H1 (cell line): ENCODE results near the gene TBC1D10A. TPM values are rescaled to one million over a fixed set of nuclear protein-coding genes. Genes with fewer than 3 reads are reported as not detected.

Experiments
- CTCF ChIA-PET: fragments of 300-600 bp; sonication (Branson Sonifier 250); formaldehyde crosslinking; loops from one replicate; lab custom pipeline; 2021; ENCODE audit not compliant: partially characterized antibody; lab: Charles Lee
- POLR2A ChIA-PET: fragments of 300-600 bp; sonication (Branson Sonifier 250); formaldehyde crosslinking; loops from one replicate; lab custom pipeline; 2021; ENCODE audit warnings: inconsistent platforms; ENCODE audit not compliant: partially characterized antibody; lab: Charles Lee
- DNase-seq, 2 experiments: peaks; one replicate each; pipeline versions ENCODE4 v3.0.0 to v3.0.0-alpha.2; 2010 to 2022; ENCODE audit warnings: low spot score in 2 of 2, low read depth in 1 of 2, mixed read lengths in 1 of 2
- FAIRE-seq: peaks from 2 replicates; lab custom pipeline; 2011; peaks lifted over from hg19 to GRCh38; lab: Jason Lieb, UNC
- H2AFZ ChIP-seq: 2 replicates; pipeline ENCODE4 v1.8.1; 2012; ENCODE audit warnings: low read length, inconsistent platforms
- H2AK5ac ChIP-seq: 2 replicates; pipeline ENCODE4 v1.6.1; 2013; ENCODE audit warnings: low read depth, low read length
- H2BK120ac ChIP-seq: replicated peaks from 2 replicates; pipeline ENCODE3; 2013; ENCODE audit warnings: low read depth, low read length, inconsistent platforms
- H2BK12ac ChIP-seq: 2 replicates; pipeline ENCODE4 v1.6.1; 2013; ENCODE audit warnings: low read depth, low read length
- H2BK15ac ChIP-seq: 2 replicates; pipeline ENCODE4 v1.6.1; 2013; ENCODE audit warnings: low read length
- H2BK20ac ChIP-seq: 2 replicates; pipeline ENCODE4 v1.6.1; 2013; ENCODE audit warnings: low read length
- H2BK5ac ChIP-seq: 2 replicates; pipeline ENCODE4 v1.6.1; 2013; ENCODE audit warnings: low read depth, low read length
- H3K14ac ChIP-seq: 2 replicates; pipeline ENCODE4 v1.6.1; 2013; ENCODE audit warnings: inconsistent platforms; ENCODE audit not compliant: insufficient read length
- H3K18ac ChIP-seq: 2 replicates; pipeline ENCODE4 v1.6.1; 2013; ENCODE audit warnings: low read length; ENCODE audit errors: extremely low read depth
- H3K23ac ChIP-seq: 2 replicates; pipeline ENCODE4 v1.6.1; 2013; ENCODE audit warnings: inconsistent platforms; ENCODE audit not compliant: insufficient read length
- H3K23me2 ChIP-seq: 2 replicates; pipeline ENCODE4 v1.6.1; 2013; ENCODE audit warnings: low read depth, low read length
- H3K27ac ChIP-seq: 2 replicates; pipeline ENCODE4 v1.6.1; 2011; ENCODE audit warnings: low read depth, low read length, inconsistent platforms
- H3K27me3 ChIP-seq, 4 experiments: replicated peaks in 1 of 4; 1 replicate in 1 of 4; 2 replicates in 3 of 4; pipeline versions ENCODE4 v1.6.1 to v1.8.1; 2011 to 2013; ENCODE audit warnings: low read length in 3 of 4, mild to moderate bottlenecking in 3 of 4, inconsistent platforms in 2 of 4, mixed read lengths in 2 of 4, moderate library complexity in 1 of 4; ENCODE audit not compliant: control insufficient read depth in 3 of 4, insufficient read depth in 3 of 4; ENCODE audit errors: extremely low read depth in 1 of 4
- H3K36me3 ChIP-seq, 4 experiments: 2 replicates each; pipeline versions ENCODE4 v1.6.1 to v1.8.1; 2011 to 2013; ENCODE audit warnings: mild to moderate bottlenecking in 4 of 4, low read length in 3 of 4, moderate library complexity in 2 of 4, control low read depth in 1 of 4, inconsistent platforms in 1 of 4; ENCODE audit not compliant: insufficient read depth in 4 of 4, control insufficient read depth in 2 of 4
- H3K4ac ChIP-seq: replicated peaks from 2 replicates; pipeline ENCODE3; 2013; ENCODE audit warnings: low read length, low read depth, mixed read lengths, inconsistent platforms; ENCODE audit not compliant: insufficient read length
- H3K4me1 ChIP-seq, 4 experiments: replicated peaks in 1 of 4; 1 replicate in 1 of 4; 2 replicates in 3 of 4; pipeline versions ENCODE4 v1.6.1 to v1.8.1; 2011 to 2013; ENCODE audit warnings: low read length in 3 of 4, inconsistent platforms in 2 of 4, mixed read lengths in 1 of 4; ENCODE audit not compliant: insufficient read depth in 4 of 4, control insufficient read depth in 3 of 4
- H3K4me2 ChIP-seq, 2 experiments: 2 replicates each; pipeline versions ENCODE4 v1.6.1 to v1.8.1; 2011 to 2013; ENCODE audit warnings: low read depth in 2 of 2, low read length in 2 of 2, control low read depth in 1 of 2, inconsistent platforms in 1 of 2, mild to moderate bottlenecking in 1 of 2; ENCODE audit not compliant: insufficient read depth in 1 of 2
- H3K4me3 ChIP-seq, 4 experiments: fragments of 200-600, 300-600 bp in 1 of 4; sonication (generic), shearing (Covaris generic), sonication (Bioruptor Twin) in 1 of 4; 2 replicates each; pipeline versions ENCODE4 v1.5.1 to v1.8.1; 2011 to 2016; ENCODE audit warnings: low read length in 4 of 4, low read depth in 3 of 4, control low read depth in 2 of 4, inconsistent platforms in 2 of 4, mild to moderate bottlenecking in 2 of 4, mixed read lengths in 1 of 4, moderate library complexity in 1 of 4; ENCODE audit not compliant: insufficient read depth in 2 of 4; ENCODE audit errors: extremely low read depth in 1 of 4
- H3K56ac ChIP-seq: replicated peaks from 2 replicates; pipeline ENCODE3; 2013; ENCODE audit warnings: low read depth, mild to moderate bottlenecking, mixed read lengths, low read length, inconsistent platforms; ENCODE audit not compliant: insufficient read length
- H3K79me1 ChIP-seq: 2 replicates; pipeline ENCODE4 v1.6.1; 2013; ENCODE audit warnings: low read depth, low read length, control low read depth
- H3K79me2 ChIP-seq, 2 experiments: 2 replicates each; pipeline versions ENCODE4 v1.6.1 to v1.8.1; 2012 to 2013; ENCODE audit warnings: low read length in 2 of 2, mild to moderate bottlenecking in 2 of 2, inconsistent platforms in 1 of 2; ENCODE audit not compliant: insufficient read depth in 2 of 2, control insufficient read depth in 1 of 2
- H3K9ac ChIP-seq, 4 experiments: replicated peaks in 1 of 4; 1 replicate in 1 of 4; 2 replicates in 3 of 4; pipeline versions ENCODE4 v1.6.1 to v1.8.1; 2011 to 2013; ENCODE audit warnings: low read depth in 3 of 4, low read length in 3 of 4, control low read depth in 2 of 4, mild to moderate bottlenecking in 2 of 4, moderate library complexity in 2 of 4, inconsistent platforms in 1 of 4; ENCODE audit errors: extremely low read depth in 1 of 4
- H3K9me3 ChIP-seq, 2 experiments: 2 replicates each; pipeline versions ENCODE4 v1.6.1 to v1.8.1; 2012 to 2013; ENCODE audit warnings: mild to moderate bottlenecking in 2 of 2, moderate library complexity in 2 of 2, control low read depth in 1 of 2, inconsistent platforms in 1 of 2, low read depth in 1 of 2, low read length in 1 of 2, mixed read lengths in 1 of 2; ENCODE audit not compliant: insufficient read depth in 2 of 2
- H4K20me1 ChIP-seq, 2 experiments: replicated peaks in 1 of 2; 2 replicates each; pipeline versions ENCODE3 to v1.8.1; 2011 to 2013; ENCODE audit warnings: inconsistent platforms in 2 of 2, low read length in 2 of 2, mild to moderate bottlenecking in 1 of 2; ENCODE audit not compliant: insufficient read depth in 2 of 2, control insufficient read depth in 1 of 2
- H4K5ac ChIP-seq: 2 replicates; pipeline ENCODE4 v1.6.1; 2013; ENCODE audit warnings: low read length, low read depth, mixed read lengths, inconsistent platforms; ENCODE audit not compliant: insufficient read length
- H4K8ac ChIP-seq: 2 replicates; pipeline ENCODE4 v1.8.0; 2013; ENCODE audit warnings: mild to moderate bottlenecking, moderate library complexity, low read length, inconsistent platforms; ENCODE audit not compliant: insufficient read depth; ENCODE audit errors: extremely low read depth
- H4K91ac ChIP-seq: replicated peaks from 2 replicates; pipeline ENCODE3; 2013; ENCODE audit warnings: low read length, mixed read lengths, inconsistent platforms; ENCODE audit not compliant: insufficient read length
- WGBS, 2 experiments: shearing (Covaris generic) in 1 of 2; methylation state at CpG; one replicate each; pipeline versions ENCODE4 v1.1.6 to v1.1.7; 2013 to 2015; ENCODE audit warnings: low lambda C conversion rate in 2 of 2, mixed read lengths in 2 of 2, inconsistent platforms in 1 of 2, low coverage in 1 of 2, missing lambda C conversion rate in 1 of 2; ENCODE audit not compliant: insufficient replicate concordance in 2 of 2, insufficient coverage in 1 of 2, insufficient read length in 1 of 2; ENCODE audit errors: extremely low coverage in 1 of 2, missing lambda C conversion rate in 1 of 2; 5-methylcytosine and 5-hydroxymethylcytosine counted together
- polyA plus RNA-seq, 7 experiments: library from polyadenylated mRNA; depleted of rRNA in 3 of 7; stranded (reverse) in 5 of 7; unstranded in 2 of 7; fragments of >200 nt in 5 of 7; fragments of 200-250 nt in 2 of 7; gene quantifications; 1 replicate in 5 of 7; 2 replicates in 1 of 7; 4 replicates in 1 of 7; pipeline versions ENCODE4 v1.2.1 to v1.2.3, GENCODE V29; 2011 to 2013; ENCODE audit warnings: missing spikeins in 2 of 7, mixed read lengths in 2 of 7
- total RNA-seq: library from RNA; stranded (reverse); fragmentation: NEBNext Ultra II Directional; extraction: Animal tissue kit (Norgen Biotek cat#: 25700); gene quantifications from 2 replicates; pipeline ENCODE4 v1.2.1, GENCODE V29; 2021

The TBC1D10A gene
- total and polyA plus RNA-seq, 2 of the 8 experiments (the other 6 are each of a cell fraction or from before 2014, with no cell fraction given) = 5.4 to 7.0 TPM

DNA sequence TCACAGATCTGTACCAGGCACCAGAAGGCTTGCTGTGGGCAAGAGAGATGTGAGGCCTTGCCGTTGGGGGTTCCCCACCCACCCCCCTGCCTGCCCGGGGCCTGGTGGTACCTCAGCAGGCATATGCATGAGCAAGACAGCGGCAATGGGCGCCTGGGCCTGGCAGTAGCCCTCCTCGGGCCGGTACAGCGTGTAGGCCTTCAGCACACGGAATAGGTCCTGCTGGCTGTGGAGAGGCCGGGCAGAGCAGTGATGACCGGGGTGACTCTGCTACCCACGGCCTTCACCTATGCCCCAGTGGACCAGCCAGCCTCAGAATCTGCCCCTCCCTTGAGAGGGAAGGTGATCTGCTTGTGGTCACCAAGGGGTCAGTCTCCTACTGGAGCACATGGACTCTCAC lies 31.9 kb downstream of the TBC1D10A start:
- H2BK20ac ChIP-seq = no peak overlapping the region
- no peak for FAIRE-seq
- no peak overlapping the region for H2BK12ac ChIP-seq
- ChIA-PET CTCF (interaction anchor here (1.9 to 5.7 kb wide), 2 partner anchors 19 to 33 kb away, joined by 4 to 26 read pairs; partner anchors contain the start of gene TBC1D10A), POLR2A (interaction anchor here (1.3 kb wide), 1 partner anchor 62 kb away, joined by 3 read pairs; the partner anchor contains the start of gene SF3A1)
- WGBS, 2 experiments = 95% methylated on average over 11 of the region's 11 CpGs; no CpG with 5 or more reads in 1 of the 2 experiments
- H3K27me3 ChIP-seq = no peaks in the 10 kb centered on the region
- no peak for DNase-seq
- H4K8ac ChIP-seq = no peak overlapping the region
- no peak overlapping the region for H4K5ac ChIP-seq
- H3K9me3 ChIP-seq = no peaks in the 10 kb centered on the region
- H2BK5ac ChIP-seq = no peak overlapping the region
- no peak overlapping the region for H3K4me2 ChIP-seq
- no peak overlapping the region for H2AK5ac ChIP-seq
- H3K36me3 ChIP-seq = no peaks in the 10 kb centered on the region
- no peaks in the 10 kb centered on the region for H4K20me1 ChIP-seq
- no peak overlapping the region for H3K27ac ChIP-seq
- peaks cover under 1% of the 10 kb centered on the region; the same call in 1 of the 2 replicates for H3K23me2 ChIP-seq
- no peak overlapping the region for H4K91ac ChIP-seq
- no peaks in the 10 kb centered on the region for H3K79me2 ChIP-seq
- no peak overlapping the region for H3K18ac ChIP-seq
- no peak overlapping the region for H3K4me3 ChIP-seq
- H3K4me1 ChIP-seq = peaks cover 0 to 10% (median 7%) of the 10 kb centered on the region in 4 experiments; a peak in 6 of 7 replicates
- no peaks in the 10 kb centered on the region for H3K79me1 ChIP-seq
- no peak overlapping the region for H2AFZ ChIP-seq
- no peak overlapping the region for H2BK120ac ChIP-seq
- no peak overlapping the region for H2BK15ac ChIP-seq
- H3K56ac ChIP-seq = no peak overlapping the region
- H3K14ac ChIP-seq = no peak overlapping the region
- no peak overlapping the region for H3K4ac ChIP-seq
- no peak overlapping the region for H3K9ac ChIP-seq
- no peak overlapping the region for H3K23ac ChIP-seq
